Thymus (tissue), 11 donors: ENCODE measurements around the gene TNRC18. TPM values are rescaled to one million over a fixed set of nuclear protein-coding genes. Genes with fewer than 3 reads are reported as not detected.
"Not testable (repeated sequence)": the region's sequence is repeated elsewhere in the genome, so short reads cannot be mapped to it uniquely, and the experiment has no call there.

Experiments
- DNase-seq, 9 donors: peaks; one replicate each; pipeline ENCODE4 v3.0.0-alpha.2; 2013; ENCODE audit warnings: low spot score in 9 of 9, low read depth in 6 of 9, missing footprints in 1 of 9
- H3K27ac ChIP-seq, 2 donors: one replicate each; pipeline ENCODE4 v1.5.1; 2013; ENCODE audit warnings: control low read depth in 1 of 2, low read depth in 1 of 2, low read length in 1 of 2, mild to moderate bottlenecking in 1 of 2, moderate library complexity in 1 of 2
- H3K27me3 ChIP-seq, 2 donors: one replicate each; pipeline ENCODE4 v1.5.1; 2013; ENCODE audit warnings: low read length in 1 of 2; ENCODE audit not compliant: control insufficient read depth in 2 of 2, insufficient read depth in 1 of 2
- H3K36me3 ChIP-seq, 2 donors: one replicate each; pipeline ENCODE4 v1.5.1; 2013; ENCODE audit warnings: low read length in 1 of 2, mild to moderate bottlenecking in 1 of 2, moderate library complexity in 1 of 2; ENCODE audit not compliant: control insufficient read depth in 2 of 2, insufficient read depth in 2 of 2
- H3K4me1 ChIP-seq, 2 donors: one replicate each; pipeline ENCODE4 v1.5.1; 2013; ENCODE audit warnings: low read length in 2 of 2; ENCODE audit not compliant: control insufficient read depth in 2 of 2, insufficient read depth in 2 of 2
- H3K4me3 ChIP-seq, 2 donors: one replicate each; pipeline ENCODE4 v1.5.1; 2013; ENCODE audit warnings: low read length in 2 of 2, control low read depth in 1 of 2, mild to moderate bottlenecking in 1 of 2
- H3K9me3 ChIP-seq, 2 donors: one replicate each; pipeline ENCODE4 v1.5.1; 2013; ENCODE audit warnings: low read length in 1 of 2, mild to moderate bottlenecking in 1 of 2; ENCODE audit not compliant: control insufficient read depth in 2 of 2, insufficient read depth in 1 of 2
- WGBS: extraction: QIAGEN DNeasy Blood & Tissue Kit; methylation state at CpG from one replicate; pipeline ENCODE4 v1.1.7; 2013; 5-methylcytosine and 5-hydroxymethylcytosine counted together
- polyA plus RNA-seq: library from polyadenylated mRNA; stranded (reverse); fragments of 200-250 nt; gene quantifications from one replicate; pipeline ENCODE4 v1.2.3, GENCODE V29; 2013
- total RNA-seq: library from RNA; stranded (reverse); fragments of 120-200 nt; gene quantifications from one replicate; pipeline ENCODE4 v1.2.4, GENCODE V29; 2013
- donor health status: healthy.

Gene TNRC18
- total and polyA plus RNA-seq, 2 donors: 8.5 to 26.2 TPM

DNA sequence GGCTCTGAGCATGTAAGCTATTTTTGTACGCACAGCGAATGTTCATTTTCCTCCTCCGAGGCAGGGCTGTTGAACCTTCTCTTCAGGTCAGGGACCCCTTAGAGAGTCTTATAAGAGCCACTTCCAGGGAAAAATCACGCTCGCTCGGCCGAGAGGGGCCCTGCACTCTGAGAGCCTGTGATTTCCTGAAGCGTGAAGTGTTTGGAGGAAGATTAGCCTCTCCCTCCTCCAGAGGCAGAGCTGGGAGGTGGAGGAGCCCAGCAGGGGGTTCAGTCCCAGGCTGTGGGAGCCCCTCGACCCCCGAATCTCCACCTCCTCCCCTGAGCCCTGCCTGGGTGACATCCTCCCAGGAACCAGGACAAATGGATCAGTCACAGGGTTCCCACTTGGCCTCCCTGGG is 160.6 kb downstream of the TNRC18 start:
- not testable (repeated sequence) for H3K9me3 ChIP-seq, H3K4me1 ChIP-seq, H3K27me3 ChIP-seq, H3K36me3 ChIP-seq, H3K4me3 ChIP-seq, DNase-seq, H3K27ac ChIP-seq
- WGBS: 89% methylated on average over 10 of the region's 10 CpGs

DNA sequence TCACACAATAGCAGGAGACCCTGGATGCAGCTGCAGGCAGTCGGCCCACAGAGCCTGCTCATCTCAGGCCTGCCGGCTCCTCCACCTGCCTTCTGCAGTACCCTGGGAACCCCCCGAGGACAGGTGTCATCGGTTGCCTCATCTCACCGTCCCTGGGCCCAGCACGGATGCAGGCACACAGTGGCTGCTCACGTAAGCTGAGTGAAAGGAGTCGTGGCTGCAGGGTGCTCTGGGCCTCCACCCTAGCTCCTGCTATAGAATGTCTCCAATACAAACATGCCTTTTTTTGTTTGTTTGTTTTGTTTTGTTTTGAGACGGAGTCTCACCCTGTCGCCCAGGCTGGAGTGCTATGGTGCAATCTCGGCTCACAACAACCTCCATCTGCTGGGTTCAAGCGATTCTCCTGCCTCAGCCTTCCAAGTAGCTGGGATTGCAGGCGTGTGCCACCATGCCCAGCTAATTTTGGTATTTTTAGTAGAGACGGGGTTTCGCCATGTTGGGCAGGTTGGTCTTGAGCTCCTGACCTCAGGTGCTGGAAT is 163.0 kb downstream of the TNRC18 start:
- not testable (repeated sequence) for DNase-seq, H3K4me1 ChIP-seq, H3K36me3 ChIP-seq, H3K4me3 ChIP-seq, H3K9me3 ChIP-seq, H3K27ac ChIP-seq, H3K27me3 ChIP-seq
- WGBS: 96% methylated on average over 15 of the region's 15 CpGs

Other genes starting within 250 kb of the TNRC18 start
- 38.1 TPM for gene WIPI2, start 233.6 kb downstream of the TNRC18 start, total RNA-seq
- gene WIPI2, start 233.6 kb downstream of the TNRC18 start, polyA plus RNA-seq: 48.8 TPM
- 0.38 TPM for gene SLC29A4, start 140.9 kb downstream of the TNRC18 start, total RNA-seq
- 0.62 TPM for gene SLC29A4, start 140.9 kb downstream of the TNRC18 start, polyA plus RNA-seq
- 0.94 TPM for gene FBXL18, start 90.0 kb upstream of the TNRC18 start, total RNA-seq
- 1.6 TPM for gene FBXL18, start 90.0 kb upstream of the TNRC18 start, polyA plus RNA-seq
- gene ACTB, start 106.8 kb upstream of the TNRC18 start, total RNA-seq: 2,423 TPM
- 9,031 TPM for gene ACTB, start 106.8 kb upstream of the TNRC18 start, polyA plus RNA-seq
- gene FSCN1, start 169.0 kb upstream of the TNRC18 start, total RNA-seq: 40.4 TPM
- gene FSCN1, start 169.0 kb upstream of the TNRC18 start, polyA plus RNA-seq: 27.2 TPM